SU-DHL-6 (cell line): ENCODE data around the gene SLC44A1.

Experiments
- H2AFZ ChIP-seq: fragments of 200-600 bp; sonication (generic); 2 replicates; pipeline ENCODE4 v1.6.1; 2014; ENCODE audit warnings: low read depth, mild to moderate bottlenecking, moderate library complexity, mixed read lengths, antibody characterized with exemption, low read length; ENCODE audit not compliant: severe bottlenecking
- H3F3A ChIP-seq: fragments of 200-600 bp; shearing (Covaris generic); 2 replicates; pipeline ENCODE4 v1.6.0; 2016; ENCODE audit warnings: antibody characterized with exemption, mild to moderate bottlenecking; ENCODE audit not compliant: insufficient read depth
- H3K27ac ChIP-seq: fragments of 200-600 bp; sonication (generic); 2 replicates; pipeline ENCODE4 v1.5.1; 2016; ENCODE audit warnings: low read depth, mild to moderate bottlenecking, low read length, moderate library complexity, mixed read lengths
- H3K27me3 ChIP-seq: fragments of 200-600 bp; sonication (generic), shearing (Covaris generic); 2 replicates; pipeline ENCODE4 v1.6.0; 2014; ENCODE audit warnings: mild to moderate bottlenecking, low read length
- H3K36me3 ChIP-seq: fragments of 200-600 bp; sonication (generic); 2 replicates; pipeline ENCODE4 v1.6.1; 2014; ENCODE audit warnings: mild to moderate bottlenecking, low read length, mixed read lengths
- H3K4me2 ChIP-seq: fragments of 300-600, 200-600 bp; shearing (Covaris generic), sonication (generic); 2 replicates; pipeline ENCODE4 v1.6.0; 2014; ENCODE audit warnings: low read length, low read depth, mild to moderate bottlenecking; ENCODE audit not compliant: poor library complexity, severe bottlenecking
- H3K4me3 ChIP-seq: fragments of 200-600 bp; sonication (generic); 2 replicates; pipeline ENCODE4 v1.5.1; 2014; ENCODE audit warnings: antibody characterized with exemption, low read length, mild to moderate bottlenecking, mixed read lengths; ENCODE audit not compliant: insufficient read depth, poor library complexity, severe bottlenecking
- H3K79me2 ChIP-seq: fragments of 200-600 bp; sonication (generic); 2 replicates; pipeline ENCODE4 v1.6.1; 2014; ENCODE audit warnings: mild to moderate bottlenecking, low read length, moderate library complexity; ENCODE audit not compliant: insufficient read depth
- H3K9ac ChIP-seq: fragments of 200-600 bp; sonication (generic); 2 replicates; pipeline ENCODE4 v1.7.0; 2014; ENCODE audit warnings: mild to moderate bottlenecking, low read length
- H3K9me2 ChIP-seq: fragments of 200-600 bp; sonication (generic); replicated peaks from 2 replicates; pipeline ENCODE4 v1.6.1; 2014; ENCODE audit warnings: low read length; ENCODE audit not compliant: insufficient read depth
- H3K9me3 ChIP-seq: fragments of 200-600 bp; sonication (generic); 2 replicates; pipeline ENCODE4 v1.6.1; 2014; ENCODE audit warnings: low read length, mixed read lengths; ENCODE audit not compliant: insufficient read depth
- H4K20me1 ChIP-seq: fragments of 200-600 bp; sonication (generic); 2 replicates; pipeline ENCODE4 v1.6.1; 2014; ENCODE audit warnings: low read depth, mild to moderate bottlenecking, antibody characterized with exemption, low read length, moderate library complexity, mixed read lengths
- CTCF ChIP-seq: fragments of 200-600 bp; sonication (generic); IDR thresholded peaks from one replicate; pipeline ENCODE4 v1.5.1; 2017; ENCODE audit warnings: antibody characterized with exemption, mild to moderate bottlenecking, low read length, moderate library complexity; ENCODE audit not compliant: insufficient read depth, poor library complexity, severe bottlenecking
- EZH2phosphoT487 ChIP-seq: fragments of 200-600 bp; sonication (generic), shearing (Covaris generic); conservative IDR thresholded peaks from 2 replicates; pipeline ENCODE4 v1.6.1; 2018; ENCODE audit warnings: mild to moderate bottlenecking, antibody characterized with exemption, low read length, moderate library complexity, mixed read lengths

Gene SLC44A1

GRCh38 chr9:105233873-105234272 is 10.6 kb upstream of the SLC44A1 start:
- Histone ChIP-seq H3K4me2 (no peak overlapping the region), H3K27me3 (no peaks in the 10 kb centered on the region), H2AFZ (no peak overlapping the region), H3K9me2 (no peaks in the 10 kb centered on the region), H3K36me3 (no peaks in the 10 kb centered on the region), H4K20me1 (no peaks in the 10 kb centered on the region), H3K4me3 (no peak overlapping the region), H3K79me2 (no peaks in the 10 kb centered on the region), H3K9me3 (no peaks in the 10 kb centered on the region), H3K27ac (no peak overlapping the region), H3K9ac (no peak overlapping the region), H3F3A (no peaks in the 10 kb centered on the region)
- TF ChIP-seq CTCF (no peak), EZH2phosphoT487 (no peak)

GRCh38 chr9:105236261-105236660 is 8.2 kb upstream of the SLC44A1 start:
- no peak overlapping the region for H3K4me2 ChIP-seq
- TF ChIP-seq CTCF, result no peak
- TF ChIP-seq EZH2phosphoT487, result no peak
- no peaks in the 10 kb centered on the region for H3K79me2 ChIP-seq
- H3K27me3 ChIP-seq, result no peaks in the 10 kb centered on the region
- H3K27ac ChIP-seq, result no peak overlapping the region
- H4K20me1 ChIP-seq, result no peaks in the 10 kb centered on the region
- H2AFZ ChIP-seq, result no peak overlapping the region
- H3K9me2 ChIP-seq, result no peaks in the 10 kb centered on the region
- H3K4me3 ChIP-seq, result no peak overlapping the region
- H3F3A ChIP-seq, result no peaks in the 10 kb centered on the region
- no peaks in the 10 kb centered on the region for H3K36me3 ChIP-seq
- H3K9me3 ChIP-seq, result no peaks in the 10 kb centered on the region
- no peak overlapping the region for H3K9ac ChIP-seq

GRCh38 chr9:105237246-105237645 is 7.2 kb upstream of the SLC44A1 start:
- Histone ChIP-seq H2AFZ (no peak overlapping the region), H3K27me3 (no peaks in the 10 kb centered on the region), H3K27ac (no peak overlapping the region), H4K20me1 (no peaks in the 10 kb centered on the region), H3K36me3 (no peaks in the 10 kb centered on the region), H3F3A (no peaks in the 10 kb centered on the region), H3K9ac (no peak overlapping the region), H3K79me2 (no peaks in the 10 kb centered on the region), H3K4me2 (no peak overlapping the region), H3K4me3 (no peak overlapping the region), H3K9me2 (no peaks in the 10 kb centered on the region), H3K9me3 (no peaks in the 10 kb centered on the region)
- TF ChIP-seq CTCF, result no peak
- no peak for TF ChIP-seq EZH2phosphoT487

GRCh38 chr9:105238302-105238701 is 6.1 kb upstream of the SLC44A1 start:
- Histone ChIP-seq H4K20me1 (no peaks in the 10 kb centered on the region), H3F3A (no peaks in the 10 kb centered on the region), H3K4me3 (no peak overlapping the region), H3K27ac (no peak overlapping the region), H2AFZ (no peak overlapping the region), H3K27me3 (no peaks in the 10 kb centered on the region), H3K9me3 (no peaks in the 10 kb centered on the region), H3K79me2 (no peaks in the 10 kb centered on the region), H3K9ac (no peak overlapping the region), H3K4me2 (no peak overlapping the region), H3K36me3 (no peaks in the 10 kb centered on the region), H3K9me2 (no peaks in the 10 kb centered on the region)
- TF ChIP-seq CTCF (no peak), EZH2phosphoT487 (no peak)
